Ramos (cell line): Measurements from ENCODE around the gene CASQ2.

ENCODE experiments used
- in situ Hi-C: fragments of 300-500 bp; cut with MboI; formaldehyde crosslinking; loops from one replicate; pipeline ENCODE4 v1.14.3; 2022; ENCODE audit warnings: low sequenced_read_pairs; ENCODE audit not compliant: unreplicated experiment

The CASQ2 gene

DNA sequence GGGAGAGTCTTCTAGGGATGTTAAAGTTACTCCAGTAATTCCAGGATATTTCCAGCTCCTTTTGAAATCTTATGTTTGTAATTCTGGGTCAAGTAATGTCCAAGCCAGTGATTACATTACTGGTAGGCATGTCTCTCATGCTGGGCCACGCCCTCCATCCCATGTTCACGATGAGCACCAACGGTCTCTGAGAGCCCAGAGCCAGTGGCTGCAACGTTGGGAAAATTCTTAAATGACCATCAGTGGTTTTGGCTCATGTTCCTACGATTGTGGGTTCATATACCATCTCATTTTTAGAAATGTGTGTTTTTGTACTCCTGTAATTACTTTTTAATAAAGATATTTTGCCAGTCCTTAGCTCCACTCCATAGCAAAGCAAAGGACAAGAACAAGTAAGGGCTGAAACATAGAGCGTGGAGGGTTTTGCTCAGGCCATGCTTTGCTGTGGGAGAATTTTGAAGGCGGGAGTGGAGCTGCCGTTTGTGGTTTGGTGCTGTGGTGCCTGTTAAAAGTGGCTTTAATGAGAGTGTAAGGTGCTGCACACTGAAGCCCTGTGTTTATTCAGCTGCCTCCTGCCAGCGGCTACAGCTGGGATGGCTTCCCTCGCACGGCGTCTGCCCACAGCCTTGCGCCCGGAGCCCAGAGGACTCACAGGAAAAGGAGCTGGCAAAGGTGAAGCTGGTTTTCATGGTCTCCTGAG is 97.9 kb downstream of the CASQ2 start:
- in situ Hi-C loops = no loop called here

DNA sequence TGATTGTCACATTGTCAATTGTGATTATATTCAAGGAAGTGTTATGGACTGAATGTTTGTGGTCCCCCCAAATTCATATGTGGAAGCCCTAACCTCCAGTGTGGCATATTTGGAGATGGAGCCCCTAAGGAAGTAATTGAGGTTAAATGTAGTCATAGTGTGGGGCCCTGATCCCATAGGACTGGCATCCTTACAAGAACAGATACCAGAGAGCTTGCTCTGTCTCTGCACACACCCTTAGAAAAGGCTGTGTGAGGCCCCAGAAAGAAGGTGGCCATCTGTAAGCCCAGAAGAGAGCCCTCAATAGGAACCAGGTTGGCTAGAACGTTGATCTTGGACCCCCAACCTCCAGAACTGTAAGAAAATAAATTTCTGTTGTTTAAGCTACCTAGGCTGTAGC is 98.6 kb downstream of the CASQ2 start:
- in situ Hi-C loops = no loop called here

DNA sequence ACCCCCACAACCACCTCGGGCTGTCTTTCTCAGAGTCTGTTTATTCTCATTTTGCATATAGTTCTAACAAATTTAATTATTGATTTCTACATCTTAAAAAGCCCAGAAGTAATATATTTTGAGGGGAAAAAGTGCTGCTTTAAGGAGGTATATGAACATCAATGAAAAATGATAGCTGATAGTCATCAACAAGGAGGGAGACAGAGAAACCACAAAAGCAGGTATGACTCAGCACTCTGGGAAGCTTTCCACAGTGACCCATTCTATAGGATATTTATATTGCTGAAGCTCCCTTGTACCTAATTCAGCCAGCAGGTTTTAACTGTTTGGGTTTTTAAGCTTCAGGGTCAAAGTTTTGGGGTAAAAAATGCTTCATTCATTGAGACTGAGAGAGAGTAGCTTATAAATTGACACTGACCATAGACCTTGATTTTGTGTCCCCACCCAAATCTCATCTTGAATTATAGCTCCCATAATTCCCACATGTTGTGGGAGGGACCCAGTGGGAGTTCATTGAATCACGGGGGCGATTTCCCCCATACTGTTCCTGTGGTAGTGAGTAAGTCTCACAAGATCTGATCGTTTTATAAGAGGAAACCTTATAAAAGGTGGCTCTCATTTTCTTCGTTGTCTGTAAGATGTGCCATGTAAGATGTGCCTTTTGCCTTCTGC is 99.4 kb downstream of the CASQ2 start:
- in situ Hi-C loops = no loop called here

DNA sequence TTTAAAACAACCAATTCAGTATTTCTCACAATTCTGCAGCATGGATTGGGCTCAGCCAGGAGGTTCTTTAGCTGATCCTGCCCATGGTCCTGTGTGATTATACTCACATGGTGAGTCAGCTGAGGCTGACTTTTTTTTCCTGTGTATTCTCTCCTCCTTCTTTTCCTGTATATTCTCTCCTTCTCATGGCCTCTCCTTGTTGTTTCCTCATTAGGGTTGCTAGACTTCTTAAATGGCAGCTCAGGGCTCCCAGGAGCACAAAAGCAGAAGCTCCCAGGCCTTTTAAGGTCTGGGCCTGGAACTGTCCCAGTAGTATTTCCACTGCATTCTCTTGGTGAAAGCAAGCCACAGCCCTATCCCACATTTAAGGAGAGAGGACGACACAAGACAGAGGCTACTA is 99.9 kb downstream of the CASQ2 start:
- in situ Hi-C loops = no loop called here

DNA sequence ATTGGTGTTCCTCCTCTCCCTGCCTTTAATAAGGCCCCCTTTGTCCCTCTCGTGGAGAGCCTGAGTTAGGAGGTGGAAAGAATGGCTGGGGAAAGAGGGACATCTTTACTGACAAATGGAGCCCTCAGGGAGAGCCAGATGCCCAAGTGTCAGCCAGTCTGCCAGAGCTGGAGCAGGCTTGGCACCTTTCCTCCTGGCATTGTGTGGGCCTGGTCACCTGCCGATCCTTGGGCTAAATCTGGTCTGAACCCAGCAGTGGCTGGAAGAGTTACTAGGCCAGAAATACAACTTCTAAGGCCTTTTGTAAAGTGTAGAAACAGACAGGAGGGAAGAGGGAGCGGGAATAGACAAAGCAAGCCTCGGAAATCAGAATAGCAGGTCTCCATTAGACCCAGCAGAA is 101.8 kb downstream of the CASQ2 start:
- in situ Hi-C loops = no loop called here

DNA sequence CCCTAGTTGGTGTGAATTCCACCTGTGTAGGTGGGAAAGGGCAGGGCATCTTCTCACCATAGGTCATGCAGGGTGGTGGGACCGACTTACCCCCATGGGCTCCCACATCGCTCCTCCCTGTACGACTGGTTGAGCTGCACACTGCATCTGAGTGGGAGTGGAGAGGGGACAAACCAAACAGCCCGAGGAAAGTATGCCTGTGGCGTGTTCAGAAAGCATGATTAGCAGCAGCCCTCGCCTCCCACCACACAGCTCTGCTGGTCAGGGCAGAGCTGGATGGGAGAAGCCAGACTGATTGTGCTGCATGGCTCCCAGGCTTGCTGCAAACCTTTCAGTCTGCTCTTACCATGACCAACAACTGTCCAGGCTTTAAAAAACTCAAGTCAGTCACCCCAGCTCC is 102.3 kb downstream of the CASQ2 start:
- in situ Hi-C loops = no loop called here

DNA sequence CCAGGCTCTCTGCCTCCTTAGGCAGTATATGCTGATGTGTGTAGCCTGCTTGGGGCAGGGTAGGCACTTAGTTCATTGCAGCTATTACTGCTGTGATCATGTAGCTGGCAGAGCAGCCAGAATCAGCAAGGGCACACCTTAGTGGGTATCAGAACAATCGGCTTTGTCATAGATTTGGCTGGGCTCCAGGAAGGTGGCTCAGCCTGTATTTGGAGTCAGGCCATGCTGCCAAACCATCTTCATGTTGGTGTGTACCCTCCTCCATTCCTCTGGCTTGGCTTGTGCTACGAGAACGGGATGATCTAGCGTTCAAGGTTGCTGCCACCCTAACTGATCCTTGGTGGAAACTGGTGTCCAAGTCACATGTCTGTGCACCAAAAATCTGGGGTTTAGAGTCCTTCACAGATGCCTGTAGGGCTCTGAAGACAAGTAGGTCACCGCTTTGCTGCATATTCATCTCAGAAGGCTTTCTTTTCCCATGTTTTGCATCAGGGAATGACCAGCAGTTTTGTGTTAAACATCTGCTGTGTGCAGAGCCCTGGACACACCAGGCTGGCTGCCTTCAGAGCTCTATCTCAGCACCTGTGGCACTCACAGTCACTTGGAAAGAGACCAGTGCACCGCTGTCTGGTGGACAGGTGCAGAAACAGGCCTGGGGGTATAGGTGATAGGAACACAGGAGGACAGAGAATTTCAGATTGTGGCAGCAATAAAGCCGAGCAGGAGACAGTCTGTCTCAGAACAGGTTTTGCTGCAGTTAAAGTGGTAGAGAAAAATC is 103.0 kb downstream of the CASQ2 start:
- in situ Hi-C loops = no loop called here

DNA sequence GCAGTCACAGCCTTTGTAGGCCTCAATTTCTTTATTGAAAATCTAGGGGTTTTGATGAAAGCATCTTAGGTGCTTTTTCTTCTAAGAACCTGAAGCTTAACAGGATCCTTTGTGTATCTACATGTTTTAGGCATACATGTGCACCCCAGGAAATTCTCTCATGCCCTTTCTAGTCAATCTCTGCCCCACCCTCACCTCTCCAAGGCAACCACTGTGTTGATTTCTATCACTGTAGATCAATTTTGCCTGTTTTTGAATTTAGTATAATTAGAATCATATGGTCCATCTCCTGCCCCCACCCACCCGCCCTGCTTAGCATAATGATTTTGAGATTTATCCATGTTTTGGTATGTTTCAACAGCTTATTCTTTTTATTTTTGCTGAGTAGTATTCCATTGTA is 107.4 kb downstream of the CASQ2 start:
- in situ Hi-C loops = no loop called here

DNA sequence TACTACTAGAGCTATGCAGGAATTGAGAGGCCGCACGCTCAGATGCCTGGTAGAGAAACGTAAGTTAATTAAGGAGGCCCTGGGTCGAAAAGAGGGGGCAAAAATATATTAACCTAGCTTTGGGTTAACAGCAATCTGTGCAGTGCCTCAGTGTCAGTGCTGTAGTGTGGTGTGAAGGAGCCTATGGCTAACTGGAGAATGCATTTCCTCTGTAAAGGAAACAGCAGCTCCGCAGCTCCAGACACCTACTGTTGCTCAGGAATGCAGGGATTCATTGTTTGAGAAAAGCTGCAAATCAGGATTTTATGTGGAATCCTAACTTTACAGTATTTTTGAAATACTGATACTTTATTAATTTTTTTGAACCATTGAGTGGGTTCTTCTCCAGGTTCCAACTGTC is 108.4 kb downstream of the CASQ2 start:
- in situ Hi-C loops = no loop called here

DNA sequence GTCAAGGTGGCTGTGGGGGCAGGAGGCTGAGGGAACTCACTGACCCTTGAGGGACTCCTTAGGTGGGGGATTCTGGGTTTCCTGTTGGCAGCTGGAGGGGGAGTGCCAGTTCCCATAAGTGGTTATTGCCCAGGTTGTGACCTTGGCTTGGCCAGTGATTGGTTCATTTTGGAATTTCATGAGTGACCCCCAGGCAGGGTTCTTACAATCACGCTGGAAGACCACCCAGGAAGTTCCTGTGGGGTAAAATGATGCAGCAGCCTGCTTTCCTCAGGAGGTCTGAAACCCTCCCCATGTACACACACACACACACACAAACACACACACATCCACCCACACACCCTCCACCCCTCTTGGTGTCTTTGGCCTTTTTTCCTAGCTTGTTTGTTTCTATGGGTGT is 109.9 kb downstream of the CASQ2 start:
- in situ Hi-C loops = no loop called here

DNA sequence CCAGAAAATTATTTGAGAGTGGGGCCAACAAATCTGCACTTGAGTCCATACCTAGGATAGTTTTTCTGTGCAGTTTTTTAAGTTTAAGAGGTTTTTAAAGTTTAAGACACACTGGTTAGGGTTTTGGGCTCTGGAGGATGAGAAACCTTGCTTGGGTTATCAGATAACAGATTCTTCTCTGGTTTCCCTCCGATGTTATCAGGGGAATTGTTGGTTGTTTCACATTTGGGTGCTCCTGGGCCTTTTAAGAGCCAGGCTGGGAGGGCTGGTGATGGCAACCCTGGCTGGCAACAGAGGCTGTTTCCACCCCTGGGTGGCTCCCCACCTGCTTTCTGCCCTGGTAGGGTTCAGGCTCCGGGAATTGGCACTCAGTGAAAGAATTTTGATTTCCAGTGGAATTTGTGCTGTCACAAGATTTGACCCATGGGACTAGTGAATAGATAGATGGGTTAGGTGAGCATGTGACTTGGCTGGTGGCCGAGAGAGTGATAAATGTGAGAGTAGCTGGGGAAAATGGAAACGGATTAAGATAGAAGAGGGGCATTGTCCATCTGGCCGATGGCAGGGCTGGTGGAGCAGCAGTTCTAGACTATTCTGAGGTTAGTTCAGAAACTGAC is 111.9 kb downstream of the CASQ2 start:
- in situ Hi-C loops = no loop called here

DNA sequence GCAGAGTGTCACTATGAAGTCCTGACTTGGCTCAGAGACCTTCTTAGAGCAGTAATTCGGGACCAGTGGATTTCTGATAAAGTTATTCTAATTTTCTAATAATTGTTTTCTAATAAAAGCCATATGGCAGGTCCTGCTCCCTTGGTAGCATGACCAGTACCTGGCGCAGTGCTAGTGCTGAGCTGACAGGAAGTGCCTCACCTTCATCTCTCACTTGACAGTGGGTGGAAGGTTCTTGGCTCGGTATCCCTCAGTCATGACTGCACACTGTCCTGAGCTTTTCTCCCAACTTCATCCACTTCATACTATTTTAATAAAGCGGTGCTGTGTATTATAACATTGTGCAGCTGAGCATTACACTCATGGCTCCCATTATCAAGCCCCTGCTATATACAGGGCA is 112.6 kb downstream of the CASQ2 start:
- in situ Hi-C loops = no loop called here

DNA sequence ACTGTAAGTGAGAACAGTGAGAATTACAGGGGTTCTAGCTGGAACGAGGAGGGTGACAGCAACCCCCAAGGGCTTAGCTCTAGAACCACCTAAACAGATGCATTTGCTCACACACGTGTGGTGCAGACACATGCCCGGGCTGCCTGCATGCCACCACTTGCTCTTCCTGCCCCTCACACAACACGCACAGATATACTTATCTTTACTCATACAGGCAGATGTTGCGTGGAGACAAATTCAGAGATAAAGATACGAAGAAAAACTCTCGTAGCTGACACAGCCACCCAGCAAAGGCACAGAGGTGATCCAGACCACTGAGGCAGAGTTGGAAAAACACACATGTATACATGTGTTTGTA is 113.2 kb downstream of the CASQ2 start:
- in situ Hi-C loops = no loop called here

DNA sequence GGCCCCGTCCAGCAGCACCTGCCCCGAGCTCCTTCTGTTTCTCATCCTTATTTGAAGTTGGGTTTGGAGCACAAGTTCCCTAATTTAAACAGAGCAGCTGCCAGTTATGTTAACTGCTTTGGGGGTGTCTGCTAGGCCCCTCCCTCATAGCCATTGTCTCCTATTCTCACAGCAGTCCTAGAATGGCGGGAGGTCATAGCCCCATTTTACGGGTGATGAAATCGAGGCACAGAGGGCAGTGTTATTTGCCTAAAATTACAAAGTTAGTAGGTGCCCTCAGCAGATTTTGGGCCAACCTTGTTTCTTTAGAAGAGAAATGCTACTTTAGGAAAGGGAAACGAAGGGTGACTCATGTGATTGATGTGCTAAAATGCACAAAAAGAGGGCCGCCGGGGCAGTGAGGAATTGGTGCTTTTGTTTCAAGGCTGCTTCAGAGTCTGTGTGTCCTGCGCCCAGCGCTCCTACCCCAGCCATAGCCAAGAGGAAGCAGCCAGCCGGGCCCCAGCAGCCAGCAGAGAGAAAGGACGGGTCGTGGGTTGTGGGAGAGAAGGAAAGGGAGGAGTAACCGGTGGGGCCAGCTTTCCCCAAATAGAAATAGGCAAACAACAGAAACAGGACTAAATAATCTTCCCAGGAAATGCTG is 113.7 kb downstream of the CASQ2 start:
- in situ Hi-C loops = no loop called here

DNA sequence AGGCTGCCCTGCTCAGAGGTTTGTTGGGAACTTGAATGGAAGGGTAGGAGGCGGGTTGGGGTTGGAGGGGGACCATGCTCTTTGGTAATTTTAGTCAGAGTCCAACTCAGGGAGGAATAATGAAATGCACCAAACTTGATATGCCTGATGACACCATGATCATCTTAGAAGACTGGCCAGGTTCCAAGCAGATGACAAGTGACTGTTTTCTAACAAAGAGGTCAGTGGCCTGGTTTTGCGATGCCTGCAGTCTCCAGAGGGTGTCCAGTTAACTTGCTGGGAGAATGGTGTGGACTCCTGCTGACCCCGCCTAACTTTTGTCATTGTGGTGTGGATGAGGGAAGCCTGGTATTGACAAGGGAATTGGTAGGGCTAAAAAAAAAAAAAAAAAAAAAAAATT is 114.4 kb downstream of the CASQ2 start:
- in situ Hi-C loops = no loop called here

DNA sequence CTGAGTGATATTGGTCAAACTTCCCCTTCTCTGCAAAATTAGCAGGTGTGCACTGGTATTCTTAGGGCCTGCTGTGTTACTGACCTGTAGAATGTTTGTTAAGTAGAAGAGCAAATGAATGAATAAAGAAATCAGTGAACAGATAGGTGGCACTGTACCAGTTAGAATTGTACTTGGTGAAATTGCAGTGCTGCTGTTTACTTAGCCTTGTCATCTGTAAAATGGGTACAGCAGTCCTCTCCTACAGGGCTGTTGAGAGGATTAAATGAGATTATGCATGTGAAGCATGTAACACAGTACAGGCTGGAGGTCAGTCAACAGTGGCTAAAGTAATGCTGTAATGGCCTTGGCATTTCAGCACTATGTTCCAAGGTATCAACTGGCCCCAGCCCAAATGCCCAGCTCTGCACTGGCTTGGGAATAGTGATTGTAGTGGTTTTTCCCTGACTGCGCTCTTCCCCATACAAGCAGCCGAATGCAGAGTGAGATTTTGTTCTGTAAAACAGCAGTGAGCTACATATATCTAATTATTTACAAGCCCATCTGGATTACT is 116.2 kb downstream of the CASQ2 start:
- in situ Hi-C loops = no loop called here

DNA sequence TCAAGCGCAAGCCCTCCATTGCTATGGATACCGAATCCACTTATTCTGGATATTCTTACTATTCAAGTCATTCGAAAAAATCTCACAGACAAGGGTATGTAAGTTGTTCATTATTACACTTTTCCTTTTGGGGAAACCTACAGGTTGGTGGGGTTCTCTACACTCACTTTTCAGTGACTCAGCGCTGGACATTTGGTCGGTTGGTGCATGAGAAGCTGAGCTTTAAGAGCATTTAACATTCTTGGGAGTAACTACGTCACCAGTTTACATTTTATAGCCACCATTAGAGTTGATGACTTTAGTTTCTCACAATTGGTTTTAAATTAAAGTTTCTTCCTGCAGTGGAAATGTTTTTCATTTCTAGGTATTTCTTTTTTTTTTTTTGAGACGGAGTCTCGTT is 117.1 kb downstream of the CASQ2 start:
- in situ Hi-C loops = no loop called here

DNA sequence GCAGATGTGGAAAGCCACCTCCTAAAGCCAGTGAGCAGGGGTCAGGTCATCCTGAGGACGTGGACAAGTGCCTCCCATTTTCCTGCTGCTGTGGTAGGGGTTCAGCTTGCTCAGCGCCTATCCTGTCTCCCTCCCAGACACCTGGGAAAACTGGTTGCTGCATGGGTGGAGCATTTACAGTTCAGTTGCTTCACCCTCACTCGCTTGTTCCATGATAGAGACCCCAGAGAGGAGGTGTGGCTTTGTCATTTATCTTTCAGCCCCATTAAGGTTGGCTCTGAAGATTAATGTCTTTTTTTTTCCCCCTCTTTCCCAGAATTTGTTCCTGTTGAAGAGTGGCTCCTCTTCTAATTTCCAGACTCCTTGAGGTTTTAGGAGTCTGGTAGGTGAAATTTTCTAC is 117.6 kb downstream of the CASQ2 start:
- in situ Hi-C loops = no loop called here
